NCI-H82 treated with DMSO at 0.1 percent for 48 hours (cell line): ENCODE measurements around the gene CCDC117.

Experiments used
- DNase-seq: peaks from one replicate; lab custom pipeline; 2025; ENCODE audit not compliant: unreplicated experiment; lab: John Stamatoyannopoulos, UW

The CCDC117 gene

DNA sequence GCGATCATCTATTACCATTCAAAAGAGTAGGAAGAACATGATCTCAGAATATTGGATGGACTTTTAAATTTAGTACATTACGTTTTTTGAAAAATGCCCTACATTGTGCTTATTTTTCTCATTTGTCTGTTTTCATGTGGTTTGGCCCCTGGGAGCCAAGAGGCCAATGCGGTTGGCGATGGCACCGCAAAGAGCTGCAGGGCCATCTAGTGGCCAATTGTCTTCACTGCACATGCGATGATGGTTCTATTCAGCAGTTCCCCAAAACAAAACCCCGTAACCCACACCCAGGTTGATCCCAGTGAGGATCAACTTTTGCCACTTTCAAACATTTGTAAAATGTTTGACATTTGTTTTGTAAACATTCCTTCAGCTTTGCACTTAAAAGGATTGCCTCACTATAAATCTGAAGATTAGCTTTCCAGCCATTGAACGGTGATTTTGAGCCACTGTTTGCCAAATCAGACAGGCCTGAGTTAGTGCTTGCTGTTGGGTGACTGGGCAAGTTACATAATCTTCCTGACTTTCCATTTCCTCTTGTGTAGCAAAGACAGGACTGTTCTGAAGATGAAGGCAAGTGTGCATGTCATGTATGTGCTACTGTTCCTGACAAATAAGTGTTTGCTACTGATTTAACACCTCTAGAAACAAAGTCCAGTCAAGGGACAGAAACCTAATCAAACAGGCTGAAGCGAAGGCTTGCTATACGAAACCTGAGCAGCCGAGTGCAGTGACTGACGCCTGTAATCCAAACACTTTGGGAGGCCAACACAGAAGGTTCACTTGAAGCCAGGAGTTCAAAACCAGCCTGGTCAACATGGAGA lies 57.1 kb downstream of the CCDC117 start:
- no peak for DNase-seq

DNA sequence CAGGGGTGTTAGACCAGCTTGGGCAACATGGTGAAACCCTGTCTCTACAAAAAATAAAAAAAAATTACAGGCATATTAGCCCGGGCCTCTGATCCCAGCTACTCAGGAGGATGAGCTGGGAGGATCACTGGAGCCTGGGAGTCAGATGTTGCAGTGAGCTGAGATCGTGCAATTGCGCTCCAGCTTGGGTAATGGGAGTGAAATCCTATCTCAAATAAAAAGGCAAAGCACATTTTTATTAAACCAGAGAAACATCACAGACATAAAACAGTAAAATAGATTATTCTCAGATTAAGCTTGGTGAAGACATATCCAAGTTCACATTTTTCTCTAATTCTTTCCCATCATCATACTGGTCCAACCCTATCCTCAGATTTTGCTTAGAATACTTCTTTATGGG lies 57.9 kb downstream of the CCDC117 start:
- DNase-seq = no peak

DNA sequence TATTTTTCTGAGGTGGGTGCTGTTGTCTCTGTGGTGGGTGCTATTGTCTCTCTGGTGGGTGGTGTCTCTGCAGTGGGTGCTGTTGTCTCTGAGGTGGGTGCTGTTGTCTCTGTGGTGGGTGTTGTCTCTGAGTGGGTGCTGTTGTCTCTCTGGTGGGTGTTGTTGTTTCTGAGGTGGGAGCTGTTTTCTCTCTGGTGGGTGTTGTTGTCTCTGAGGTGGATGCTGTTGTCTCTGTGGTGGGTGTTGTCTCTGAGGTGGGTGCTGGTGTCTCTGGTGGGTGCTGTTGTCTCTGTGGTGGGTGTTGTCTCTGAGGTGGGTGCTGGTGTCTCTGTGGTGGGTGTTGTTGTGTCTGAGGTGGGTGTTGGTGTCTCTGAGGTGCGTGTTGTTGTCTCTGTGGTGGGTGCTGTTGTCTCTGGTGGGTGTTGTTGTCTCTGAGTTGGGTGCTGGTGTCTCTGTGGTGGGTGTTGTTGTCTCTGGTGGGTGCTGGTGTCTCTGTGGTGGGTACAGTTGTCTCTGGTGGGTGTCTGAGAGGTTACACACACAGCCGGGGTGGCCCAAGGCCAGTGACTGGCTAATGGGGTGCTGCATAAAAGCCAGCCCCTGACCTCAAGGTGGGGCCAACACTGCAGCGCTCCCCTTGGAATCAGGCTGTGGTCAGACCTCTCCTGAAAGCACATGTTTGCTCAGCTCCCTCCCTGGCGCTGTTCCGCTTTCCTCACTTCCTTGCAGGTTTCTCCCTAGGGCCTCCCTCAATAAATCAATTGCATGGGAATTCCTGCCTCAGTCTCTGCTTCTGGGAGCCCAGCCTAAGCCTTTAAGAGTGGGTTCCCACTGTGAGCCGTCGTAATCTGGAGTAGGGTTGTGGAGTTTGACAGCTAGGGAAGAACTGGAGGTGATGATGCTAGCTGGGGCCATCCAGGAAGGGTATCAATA lies 58.9 kb downstream of the CCDC117 start:
- DNase-seq = no peak

GRCh38 chr22:28832731-28833130 lies 60.2 kb downstream of the CCDC117 start:
- DNase-seq = no peak

GRCh38 chr22:28833276-28833923 lies 60.9 kb downstream of the CCDC117 start:
- no peak for DNase-seq

DNA sequence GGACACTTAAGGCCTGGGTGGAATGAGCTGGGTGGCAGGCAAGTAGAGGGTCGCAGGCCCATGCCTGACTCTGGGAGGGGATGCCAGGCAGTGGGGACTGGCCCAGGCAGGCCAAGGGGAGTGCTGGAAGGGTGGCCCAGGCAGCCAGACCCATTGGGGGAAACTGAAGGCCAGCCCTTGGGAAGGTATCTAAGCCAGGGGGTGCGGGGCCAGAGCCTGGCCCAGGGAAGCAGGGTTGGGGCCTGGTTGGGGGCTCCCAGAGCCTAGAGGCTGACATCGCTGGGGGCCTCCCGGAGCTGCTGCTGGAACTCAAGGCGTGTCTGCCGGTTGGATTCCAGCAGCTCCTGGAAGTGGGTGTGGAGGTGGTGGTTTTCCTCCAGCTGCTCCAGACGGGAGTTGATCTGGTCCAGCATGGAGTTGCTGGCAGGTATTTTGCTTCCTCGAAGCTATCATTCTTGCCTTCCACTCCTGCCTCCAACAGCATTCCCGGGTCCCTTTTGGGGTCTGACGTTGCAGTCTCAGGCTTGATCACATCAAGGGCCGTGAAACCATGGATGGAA lies 63.2 kb downstream of the CCDC117 start:
- DNase-seq = no peak

DNA sequence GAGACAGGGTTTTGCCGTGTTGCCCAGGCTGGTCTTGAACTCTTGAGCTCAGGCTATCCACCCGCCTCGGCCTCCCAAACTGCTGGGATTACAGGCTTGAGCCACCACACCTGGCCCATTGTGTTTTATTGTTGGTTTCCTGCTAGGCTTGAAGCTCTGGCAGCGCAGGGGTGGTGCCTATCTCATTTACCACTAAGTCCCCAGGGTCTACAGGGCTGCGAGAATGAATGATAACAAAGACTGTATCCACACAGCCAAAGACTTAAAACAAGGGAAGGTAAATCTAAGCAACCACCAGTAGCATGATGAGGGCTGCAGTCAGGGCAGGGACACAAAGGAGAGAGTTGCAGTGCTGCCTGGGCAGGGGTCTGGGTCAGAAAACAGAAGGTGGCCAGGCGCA lies 65.1 kb downstream of the CCDC117 start:
- no peak for DNase-seq
